Lung (tissue), 12 donors: ENCODE data around the gene RAB44. TPM values are rescaled to one million over a fixed set of nuclear protein-coding genes. Genes with fewer than 3 reads are reported as not detected.
A peak's percentile ranks its signal among the peaks of the same experiment; 100 is the strongest.

Experiments
- ATAC-seq: fragments of 200-7000 bp; cut with Tn5 transposase; one replicate; pipeline ENCODE4 v1.9.1; 2020; ENCODE audit warnings: moderate number of reproducible peaks; ENCODE audit not compliant: insufficient read depth, low FRiP score
- DNase-seq, 3 donors: peaks; one replicate each; pipeline ENCODE4 v3.0.0-alpha.2; 2013 to 2017
- H3K27ac ChIP-seq, 2 donors: one replicate each; pipeline ENCODE4 v1.5.1; 2013; ENCODE audit warnings: mild to moderate bottlenecking in 2 of 2, moderate library complexity in 2 of 2, control low read depth in 1 of 2, inconsistent platforms in 1 of 2, low read depth in 1 of 2, low read length in 1 of 2
- H3K27me3 ChIP-seq, 3 donors: one replicate each; pipeline ENCODE4 v1.5.1; 2013; ENCODE audit warnings: low read length in 2 of 3; ENCODE audit not compliant: control insufficient read depth in 3 of 3, insufficient read depth in 3 of 3
- H3K36me3 ChIP-seq, 4 donors: one replicate each; pipeline ENCODE4 v1.5.1; 2013; ENCODE audit warnings: low read length in 4 of 4, mild to moderate bottlenecking in 1 of 4, moderate library complexity in 1 of 4; ENCODE audit not compliant: control insufficient read depth in 4 of 4, insufficient read depth in 4 of 4
- H3K4me1 ChIP-seq, 5 donors: one replicate each; pipeline ENCODE4 v1.5.1; 2013; ENCODE audit warnings: low read length in 5 of 5, mild to moderate bottlenecking in 2 of 5, moderate library complexity in 1 of 5; ENCODE audit not compliant: control insufficient read depth in 5 of 5, insufficient read depth in 5 of 5
- H3K4me3 ChIP-seq: one replicate; pipeline ENCODE4 v1.5.1; 2013; ENCODE audit warnings: mild to moderate bottlenecking, control low read depth, moderate library complexity
- H3K9ac ChIP-seq, 2 donors: one replicate each; pipeline ENCODE4 v1.5.1; 2013; ENCODE audit warnings: low read length in 2 of 2, control low read depth in 1 of 2; ENCODE audit not compliant: insufficient read depth in 1 of 2
- H3K9me3 ChIP-seq, 4 donors: one replicate each; pipeline ENCODE4 v1.5.1; 2013; ENCODE audit warnings: low read length in 3 of 4, mild to moderate bottlenecking in 1 of 4, moderate library complexity in 1 of 4; ENCODE audit not compliant: control insufficient read depth in 4 of 4, insufficient read depth in 3 of 4
- WGBS, 2 donors: extraction: QIAGEN DNeasy Blood & Tissue Kit; methylation state at CpG; one replicate each; pipeline ENCODE4 v1.1.7; 2013; 5-methylcytosine and 5-hydroxymethylcytosine counted together
- polyA plus RNA-seq, 2 donors: library from polyadenylated mRNA; stranded (reverse); fragments of 200-250 nt; gene quantifications; one replicate each; pipeline ENCODE4 v1.2.1, GENCODE V29; 2013
- total RNA-seq, 2 donors: library from RNA; depleted of rRNA in 1 of 2; stranded (reverse); fragments of >200 nt in 1 of 2; gene quantifications; one replicate each; pipeline ENCODE4 v1.2.1, GENCODE V29; 2014 to 2021
- TF ChIP-seq, protein P1 (sequence below): IDR thresholded peaks from 2 replicates; pipeline ENCODE4 v1.5.1; 2012; ENCODE audit warnings: mild to moderate bottlenecking; ENCODE audit errors: control extremely low read depth, extremely low read depth
- donor health status: control.
- donor health status: control.
- donor health status: Bipolar disorder and iron deficiency.
- donor health status: healthy.
- donor health status: DM: yes; HTN: yes; CAD: no.

The RAB44 gene
- total and polyA plus RNA-seq, 4 donors, result 0.26 to 1.5 (median 0.91) TPM

- peak in 2 of 3 donors; percentile 38 to 59 for DNase-seq
- ATAC-seq, result no peak
Measured at GRCh38 chr6:36659271-36659670, 38.4 kb upstream of the RAB44 start.

DNA sequence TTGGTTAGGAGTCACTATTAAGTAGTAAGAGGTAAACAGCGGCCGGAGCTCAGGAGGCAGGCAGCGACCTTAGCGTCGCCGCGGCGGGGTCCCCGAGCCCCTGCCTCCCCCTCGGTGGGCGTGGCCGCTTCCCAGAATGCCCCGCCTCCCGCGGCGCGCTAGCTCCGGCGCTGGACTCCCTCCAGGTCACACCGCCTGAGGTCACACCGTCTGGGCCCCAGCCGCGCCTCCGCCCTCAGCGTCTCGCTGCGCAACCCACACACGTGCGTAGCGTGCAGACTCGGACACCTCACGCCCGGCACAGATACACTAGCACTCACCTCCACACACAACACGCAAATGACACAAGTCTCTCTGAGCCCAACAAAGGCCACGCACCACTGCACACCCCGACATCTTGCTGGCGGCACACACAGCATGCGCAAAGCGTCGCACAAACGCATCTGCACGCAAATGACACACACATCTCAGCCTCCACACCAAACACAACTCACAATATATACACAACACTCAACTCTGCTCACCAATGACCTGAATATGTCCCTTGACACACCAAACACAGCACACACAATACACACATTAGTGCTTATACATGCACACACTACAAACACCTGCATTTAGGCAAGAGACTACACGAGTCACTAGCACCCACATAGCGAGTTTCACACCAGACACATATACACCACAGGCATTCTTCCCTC lies 36.7 kb upstream of the RAB44 start:
- H3K27me3 ChIP-seq, result peaks cover 0 to 10% (median 5%) of the 10 kb centered on the region in 3 donors
- TF ChIP-seq, protein P1, sequence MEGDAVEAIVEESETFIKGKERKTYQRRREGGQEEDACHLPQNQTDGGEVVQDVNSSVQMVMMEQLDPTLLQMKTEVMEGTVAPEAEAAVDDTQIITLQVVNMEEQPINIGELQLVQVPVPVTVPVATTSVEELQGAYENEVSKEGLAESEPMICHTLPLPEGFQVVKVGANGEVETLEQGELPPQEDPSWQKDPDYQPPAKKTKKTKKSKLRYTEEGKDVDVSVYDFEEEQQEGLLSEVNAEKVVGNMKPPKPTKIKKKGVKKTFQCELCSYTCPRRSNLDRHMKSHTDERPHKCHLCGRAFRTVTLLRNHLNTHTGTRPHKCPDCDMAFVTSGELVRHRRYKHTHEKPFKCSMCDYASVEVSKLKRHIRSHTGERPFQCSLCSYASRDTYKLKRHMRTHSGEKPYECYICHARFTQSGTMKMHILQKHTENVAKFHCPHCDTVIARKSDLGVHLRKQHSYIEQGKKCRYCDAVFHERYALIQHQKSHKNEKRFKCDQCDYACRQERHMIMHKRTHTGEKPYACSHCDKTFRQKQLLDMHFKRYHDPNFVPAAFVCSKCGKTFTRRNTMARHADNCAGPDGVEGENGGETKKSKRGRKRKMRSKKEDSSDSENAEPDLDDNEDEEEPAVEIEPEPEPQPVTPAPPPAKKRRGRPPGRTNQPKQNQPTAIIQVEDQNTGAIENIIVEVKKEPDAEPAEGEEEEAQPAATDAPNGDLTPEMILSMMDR, result no peak
- ATAC-seq (peak; percentile 79), DNase-seq (peak; percentile 34 to 64 (median 55))
- H3K36me3 ChIP-seq, result no peaks in the 10 kb centered on the region
- H3K4me3 ChIP-seq, result no peak overlapping the region
- H3K4me1 ChIP-seq, result peaks cover 0 to 7% (median 5%) of the 10 kb centered on the region in 5 donors
- H3K9ac ChIP-seq, result no peak overlapping the region
- no peak overlapping the region for H3K27ac ChIP-seq
- 27 to 29% methylated on average over 44 of the region's 44 CpGs for WGBS, 2 donors
- no peaks in the 10 kb centered on the region for H3K9me3 ChIP-seq

More at GRCh38 chr6:36659271-36659670, 38.4 kb upstream of the RAB44 start:
- Histone ChIP-seq H3K27me3 (peaks cover 0 to 10% (median 5%) of the 10 kb centered on the region in 3 donors), H3K36me3 (no peaks in the 10 kb centered on the region), H3K27ac (no peak overlapping the region), H3K9ac (no peak overlapping the region), H3K4me1 (peaks cover 0 to 7% (median 5%) of the 10 kb centered on the region in 5 donors), H3K4me3 (no peak overlapping the region), H3K9me3 (no peaks in the 10 kb centered on the region)
- WGBS, 2 donors, result 65 to 70% methylated on average over 1 of the region's 1 CpG
- TF ChIP-seq, protein P1, result no peak

DNA sequence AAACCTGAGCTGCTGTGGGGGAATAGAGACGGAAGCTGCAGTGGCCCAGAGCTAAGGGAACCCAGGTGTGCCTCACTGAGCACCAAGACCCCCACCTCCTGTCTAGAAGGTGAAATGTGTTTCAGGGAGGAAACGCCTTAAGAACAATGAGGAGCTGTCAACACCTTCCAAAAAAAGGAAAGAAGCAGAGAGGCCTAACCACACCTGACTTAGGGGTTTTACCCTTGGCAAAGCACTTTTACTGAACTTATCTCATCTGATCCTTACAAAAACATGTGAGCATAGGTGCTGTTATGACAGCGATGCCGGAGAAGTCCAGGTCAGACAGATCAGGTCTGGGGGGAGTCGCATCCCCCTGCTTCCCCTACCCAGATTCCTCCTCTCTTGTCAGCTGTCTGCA lies 35.2 kb upstream of the RAB44 start:
- 87 to 94% methylated on average over 5 of the region's 5 CpGs for WGBS, 2 donors
- Histone ChIP-seq H3K27me3 (peaks cover 0 to 10% (median 7%) of the 10 kb centered on the region in 3 donors), H3K27ac (no peak overlapping the region), H3K36me3 (no peaks in the 10 kb centered on the region), H3K9me3 (no peaks in the 10 kb centered on the region), H3K4me3 (no peak overlapping the region), H3K9ac (no peak overlapping the region), H3K4me1 (peaks cover 2 to 12% (median 5%) of the 10 kb centered on the region in 5 donors)
- no peak for ATAC-seq
- TF ChIP-seq, protein P1, result no peak
- DNase-seq, result no peak
